ENCODE results near the gene GRHL1.

Gene GRHL1

DNA sequence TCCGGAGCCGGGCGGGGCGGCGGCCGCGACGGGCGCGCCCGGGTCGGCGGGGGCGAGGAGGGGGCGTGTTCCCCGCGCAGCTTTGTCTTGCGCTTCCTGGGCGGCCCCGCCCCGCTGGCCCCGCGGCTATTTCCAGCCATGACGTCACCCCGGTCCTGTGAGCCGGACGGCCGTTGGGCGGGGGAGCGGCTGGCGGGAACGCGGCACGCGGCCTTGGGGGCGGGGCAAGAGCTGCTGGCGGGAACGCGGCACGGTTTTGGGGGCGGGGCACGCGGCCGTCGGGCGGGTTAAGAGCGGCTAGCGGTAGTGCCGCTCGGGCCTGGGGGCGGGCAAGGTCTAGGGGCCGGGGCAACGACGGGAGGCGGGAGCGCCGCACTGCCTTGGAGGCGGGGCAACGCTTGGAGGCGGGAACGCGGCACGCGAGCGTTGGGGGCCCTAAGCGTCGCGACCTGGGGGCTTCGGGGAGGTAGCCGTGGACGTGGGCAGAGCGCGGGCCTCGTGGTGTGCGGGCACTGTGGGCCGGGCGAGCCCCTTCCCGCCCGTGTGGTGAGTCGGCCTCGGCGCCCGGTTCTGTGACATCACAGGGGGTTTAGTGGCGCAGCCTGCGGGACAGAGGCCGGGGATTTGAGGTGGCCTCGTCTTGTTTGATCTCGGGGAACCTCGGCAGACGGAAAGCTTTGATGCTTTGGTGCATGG, 92.6 kb downstream of the GRHL1 start:
- DNase-seq, result peak; percentile 85 to 87

DNA sequence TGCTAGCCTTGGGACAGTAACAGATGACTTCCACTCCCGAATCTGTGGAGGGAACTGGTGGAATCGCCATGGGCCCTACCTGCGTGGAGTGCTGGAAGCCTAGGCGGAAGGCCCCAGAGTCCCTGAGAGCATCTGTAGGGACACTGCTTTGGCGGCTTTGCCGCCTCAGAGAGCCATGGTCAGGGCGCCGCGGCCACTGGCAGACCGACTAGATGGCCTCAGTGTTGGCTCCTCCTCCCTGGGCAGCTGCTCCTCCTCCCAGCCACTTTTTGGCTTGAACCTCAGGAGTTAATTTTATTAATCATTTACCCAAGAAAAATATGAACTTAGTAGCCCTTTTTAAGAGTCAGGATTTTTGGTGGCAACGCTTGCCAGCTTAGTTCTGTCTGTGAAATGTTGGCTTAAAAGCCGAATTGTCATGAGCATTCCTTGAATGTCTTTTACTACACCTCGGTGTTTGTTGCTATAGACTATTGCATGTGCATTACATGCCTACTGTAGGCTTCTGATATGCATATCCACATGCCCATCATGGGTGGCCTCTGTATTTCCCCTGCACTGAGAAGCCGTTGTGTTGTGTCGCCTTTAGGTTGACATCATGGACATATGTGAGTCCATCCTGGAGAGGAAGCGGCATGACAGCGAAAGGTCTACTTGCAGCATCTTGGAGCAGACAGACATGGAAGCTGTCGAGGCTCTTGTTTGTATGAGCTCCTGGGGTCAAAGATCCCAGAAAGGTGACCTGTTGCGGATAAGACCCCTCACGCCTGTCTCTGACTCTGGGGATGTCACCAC, 94.3 kb downstream of the GRHL1 start:
- no peak for DNase-seq

DNA sequence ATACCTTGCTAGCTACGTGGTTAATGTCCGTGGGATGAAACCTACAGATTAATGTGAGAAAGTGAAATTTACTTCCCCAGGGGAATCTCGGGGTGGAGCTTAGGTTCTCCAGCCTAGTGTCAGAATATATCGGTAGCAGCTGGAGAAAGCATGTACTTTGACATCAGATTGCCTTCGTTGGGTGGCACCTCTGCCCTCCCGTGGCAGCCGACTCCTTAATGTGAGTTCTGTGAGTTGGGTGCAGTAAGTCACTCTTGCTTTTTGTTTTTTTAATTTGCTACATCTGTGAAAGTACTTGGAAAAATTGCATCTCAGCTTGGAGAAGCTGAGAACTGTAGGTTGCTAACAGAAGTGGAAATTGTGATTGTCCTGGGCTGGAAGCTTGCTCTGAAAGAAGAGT, 95.4 kb downstream of the GRHL1 start:
- DNase-seq, result no peak

- DNase-seq, result no peak
These were observed 96.4 kb downstream of the GRHL1 start for GRCh38 chr2:10047616-10048500.

DNA sequence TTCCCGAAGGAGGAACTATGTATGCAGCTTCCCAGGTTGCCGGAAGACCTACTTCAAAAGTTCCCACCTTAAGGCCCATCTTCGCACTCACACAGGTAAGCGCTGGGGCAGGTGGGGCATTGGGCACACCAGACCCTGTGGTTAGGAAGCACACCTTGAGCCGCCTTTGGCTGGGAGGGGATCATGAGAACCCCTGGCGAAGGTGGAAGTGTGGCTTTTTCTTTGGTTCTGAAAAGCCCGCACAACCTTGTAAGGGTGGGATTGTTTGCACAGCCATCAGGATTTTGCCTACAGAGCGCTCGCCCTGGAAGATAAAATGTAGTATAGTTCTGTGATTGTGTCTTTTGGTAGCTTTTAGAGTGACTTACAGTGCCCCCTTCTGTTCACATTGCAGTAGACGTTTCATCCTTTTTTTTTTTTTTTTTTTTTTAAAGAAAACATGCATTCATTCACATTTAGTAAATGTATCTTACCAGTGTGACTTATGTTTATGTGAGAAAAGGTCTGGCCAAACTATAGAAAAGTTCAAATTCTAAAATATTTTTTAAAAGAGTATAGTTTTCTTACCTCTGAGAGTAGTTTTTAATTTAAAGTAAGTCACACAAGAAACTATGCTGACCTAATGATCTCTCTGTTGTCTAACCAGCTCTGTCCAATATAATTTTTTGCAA, 97.1 kb downstream of the GRHL1 start:
- DNase-seq, result peak; percentile 73 to 85
